T-helper 2 cell treated with Interferon-gamma antibody and Interleukin-4, amounts not matched to agents 100 ng/mL and 5 ng/mL, for 36 hours (primary cell): ENCODE measurements around the gene JADE2. TPM values are rescaled to one million over a fixed set of nuclear protein-coding genes. Genes with fewer than 3 reads are reported as not detected.
"Not testable (repeated sequence)": the region's sequence is repeated elsewhere in the genome, so short reads cannot be mapped to it uniquely, and the experiment has no call there.

Experiments
- intact Hi-C: fragments of 100-400 bp; cut with micrococcal nuclease; formaldehyde crosslinking; loops from one replicate; pipeline ENCODE4 v1.15.1; 2023
- total RNA-seq: library from RNA; stranded (reverse); gene quantifications from 2 replicates; pipeline ENCODE4 v1.2.3, GENCODE V29; 2022

JADE2 gene
- total RNA-seq, 1 donor from 2014 or later, result 81.1 TPM

DNA sequence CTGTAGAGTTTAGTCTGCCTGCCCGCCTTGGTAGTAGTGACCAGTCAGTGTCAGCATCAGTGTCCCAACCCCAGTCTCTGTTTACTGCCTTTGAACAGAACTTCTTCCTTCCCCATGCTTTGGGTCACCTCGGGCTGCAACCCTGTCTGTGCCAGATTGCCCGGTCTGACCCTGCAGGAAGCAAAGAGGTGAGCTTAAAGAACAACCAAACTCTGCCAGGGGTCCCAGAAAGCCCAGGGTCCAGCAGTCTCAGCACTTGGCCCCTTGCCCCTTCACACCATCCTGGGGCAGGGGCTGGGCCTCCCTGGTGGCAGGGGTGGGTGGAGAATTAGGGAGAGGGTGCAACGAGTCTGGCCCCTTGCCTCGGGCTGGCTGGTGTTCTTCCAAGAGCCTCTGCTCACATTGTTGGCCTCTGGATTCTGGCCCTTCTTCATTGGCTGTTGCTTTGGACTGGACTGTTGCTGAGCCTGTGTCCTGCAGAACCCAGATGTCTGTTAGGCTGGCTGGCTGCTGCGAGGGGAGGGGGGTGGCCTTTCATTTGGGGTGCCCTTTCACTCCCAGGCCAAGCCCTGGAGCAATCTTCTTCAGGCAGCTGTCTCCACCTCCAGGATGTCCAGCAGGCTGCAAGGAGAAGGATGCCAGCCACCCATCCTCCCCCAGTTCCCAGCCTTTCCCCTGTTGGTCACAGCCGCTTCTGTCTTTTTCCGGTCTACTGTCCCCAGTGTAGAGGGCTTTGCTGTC lies 55.9 kb downstream of the JADE2 start:
- intact Hi-C loops, result no loop called here

DNA sequence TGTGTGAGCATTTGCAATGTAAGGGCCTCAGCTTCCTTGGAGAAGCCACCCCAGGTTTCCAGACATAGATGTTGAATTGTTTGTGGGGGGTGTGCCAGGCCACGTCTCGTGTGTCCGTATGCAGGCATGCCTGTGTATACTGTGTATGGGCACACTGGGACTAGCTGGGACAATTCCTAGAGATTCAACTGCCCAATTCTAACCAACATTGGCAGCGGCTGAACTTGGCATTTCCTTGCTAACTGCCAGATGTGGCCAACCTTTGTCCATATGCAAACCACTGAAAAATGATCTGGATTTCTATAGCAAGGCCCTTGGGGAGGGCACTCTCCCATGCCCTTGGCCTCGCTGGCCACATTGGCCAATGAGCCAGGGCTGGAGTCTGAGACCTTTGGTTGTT lies 56.8 kb downstream of the JADE2 start:
- intact Hi-C loops, result no loop called here

DNA sequence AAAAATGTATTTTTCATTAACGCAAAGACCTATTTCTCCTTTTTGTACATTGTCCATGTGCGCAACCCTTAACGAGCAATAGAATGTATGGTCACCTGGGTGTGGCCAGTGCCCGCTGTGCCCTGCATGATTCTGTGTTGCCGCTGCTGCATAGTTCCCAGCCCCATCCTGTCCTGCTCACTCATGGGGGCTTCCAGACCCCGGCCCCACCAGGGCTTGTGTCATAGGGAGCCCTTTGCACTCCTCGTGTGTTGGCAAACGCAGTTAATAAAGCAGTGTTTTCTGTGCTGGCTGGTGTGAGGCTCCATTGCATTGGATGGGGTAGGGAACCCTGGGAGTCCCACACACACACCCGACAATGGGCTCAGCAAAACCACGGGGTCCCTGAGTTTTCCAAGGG lies 57.5 kb downstream of the JADE2 start:
- intact Hi-C loops, result no loop called here

DNA sequence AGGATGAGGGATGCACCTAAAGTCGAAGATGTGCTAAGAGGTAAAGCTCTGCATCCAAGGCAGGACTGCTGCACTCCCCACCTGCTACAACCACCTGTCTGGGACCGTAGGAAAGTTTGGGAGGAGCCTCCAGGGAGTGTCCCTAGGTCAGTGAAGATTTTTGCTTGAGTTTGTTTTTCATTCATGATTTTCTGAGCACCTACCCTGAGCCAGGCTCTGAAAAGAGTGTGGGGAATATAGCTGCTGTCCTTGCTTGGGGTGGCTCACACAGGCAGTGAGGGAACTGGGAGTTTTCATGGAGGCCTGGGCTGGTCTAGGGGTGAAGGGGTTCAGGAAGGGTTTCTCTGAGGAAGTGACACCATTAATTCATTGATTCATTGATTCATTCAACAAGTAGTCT lies 58.3 kb downstream of the JADE2 start:
- intact Hi-C loops, result no loop called here

DNA sequence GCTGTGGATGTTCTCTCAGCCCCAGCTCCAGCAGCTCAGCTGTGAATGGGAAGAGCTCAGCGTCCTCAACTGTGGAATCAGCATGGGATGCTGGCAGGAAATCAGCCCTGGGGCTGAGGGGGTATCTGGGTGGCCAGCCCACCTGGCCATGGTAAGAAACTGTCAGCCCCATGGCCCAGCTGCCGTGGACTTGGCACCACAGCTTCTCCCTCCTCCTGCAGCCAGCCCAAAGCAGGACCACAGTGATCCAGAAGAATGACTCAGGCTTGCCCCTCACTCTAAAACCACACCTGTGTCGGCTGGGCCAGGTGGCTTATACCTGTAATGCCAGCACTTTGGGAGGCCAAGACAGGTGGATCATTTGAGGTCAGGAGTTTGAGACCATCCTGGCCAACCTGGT lies 59.2 kb downstream of the JADE2 start:
- intact Hi-C loops, result no loop called here

DNA sequence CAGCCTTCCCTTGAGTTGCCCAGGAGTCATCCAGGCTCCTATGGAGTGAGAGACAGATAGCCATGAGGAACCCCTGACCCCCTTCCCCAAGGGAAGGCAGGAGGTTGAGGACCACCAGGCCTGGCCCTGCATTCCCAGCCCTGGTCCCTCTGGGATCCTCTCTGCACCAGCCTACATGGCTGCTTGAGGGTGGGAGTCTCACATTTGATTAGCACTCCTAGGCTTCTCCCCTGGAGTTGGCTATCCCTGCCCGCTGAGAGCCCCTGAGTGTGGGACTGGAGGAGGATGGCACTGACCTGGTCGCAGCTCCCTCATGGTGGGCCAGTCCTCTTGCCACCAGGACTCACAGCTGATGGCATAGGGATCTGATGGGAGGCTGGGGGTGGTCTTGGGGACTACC lies 60.5 kb downstream of the JADE2 start:
- intact Hi-C loops, result loop anchor here (2.0 kb wide), 6 partner anchors 59 to 409 kb away; partner anchors contain the start of genes CDKN2AIPNL, SKP1 and UBE2B

DNA sequence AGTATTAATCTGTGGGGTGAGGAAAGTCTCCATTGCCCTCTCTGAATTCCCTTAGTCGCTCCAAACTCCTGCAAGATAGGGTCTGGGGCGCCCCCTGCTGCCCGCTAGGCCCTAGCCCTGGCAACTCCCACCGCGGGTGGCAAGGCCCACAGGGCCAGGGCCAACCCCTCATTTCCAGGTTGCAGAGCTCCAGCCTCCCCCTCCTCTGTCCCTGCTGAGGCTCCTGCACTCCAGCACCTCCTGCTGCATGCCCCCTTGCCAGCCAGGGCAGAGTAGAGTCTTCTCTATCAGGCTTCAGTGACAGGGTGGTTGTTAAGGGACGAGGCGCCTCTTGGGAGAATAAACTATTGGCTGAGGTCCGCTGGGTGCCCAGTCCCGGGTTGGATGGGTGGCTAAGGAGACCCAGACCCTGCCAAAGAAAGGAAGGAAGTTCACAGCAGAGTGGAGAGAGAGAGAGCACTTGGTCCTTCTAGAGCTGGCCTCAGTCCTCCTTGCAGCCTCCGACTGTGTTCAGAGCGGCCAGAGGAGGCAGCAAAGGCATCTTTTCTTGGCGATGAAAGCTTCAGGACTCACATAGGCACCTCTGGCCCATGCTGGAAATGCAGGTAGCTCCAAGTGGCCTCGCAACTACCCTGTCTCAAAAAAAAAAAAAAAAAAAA lies 61.5 kb downstream of the JADE2 start:
- intact Hi-C loops, result loop anchor here (1.0 to 2.0 kb wide), 8 partner anchors 60 to 410 kb away; partner anchors contain the start of genes CDKN2AIPNL, PCBD2, SKP1 and UBE2B

DNA sequence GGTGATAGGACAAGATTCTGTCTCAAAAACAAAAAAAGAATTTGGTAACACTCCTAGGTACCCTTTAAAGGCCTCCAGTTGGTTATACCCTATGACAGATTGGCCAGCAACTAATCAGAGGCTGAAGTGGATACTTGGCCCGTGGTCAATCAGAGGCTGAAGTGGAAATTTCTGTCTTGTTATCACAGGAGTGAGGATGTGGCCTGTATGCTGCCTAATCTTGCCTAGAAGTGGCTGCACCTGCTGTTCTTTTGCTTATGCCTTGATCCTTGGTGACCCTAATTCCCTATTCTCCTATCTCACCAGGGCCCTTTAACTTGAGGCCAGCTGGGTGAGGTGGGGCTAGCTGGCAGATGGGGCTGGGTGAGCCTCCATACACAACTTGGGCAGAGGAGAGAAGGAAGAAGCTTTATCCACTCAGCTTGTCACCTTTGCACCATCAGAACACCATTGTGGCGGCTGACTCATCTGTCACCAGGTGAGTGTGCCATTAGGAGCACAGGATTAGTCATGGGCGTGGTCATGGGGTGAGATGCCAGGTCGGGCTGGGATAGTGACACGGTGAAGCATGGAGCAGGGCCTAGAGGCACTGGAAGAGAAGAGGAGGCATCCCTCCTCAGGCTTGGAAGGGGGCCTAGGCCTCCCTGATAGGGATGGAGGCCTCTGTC lies 65.7 kb downstream of the JADE2 start:
- intact Hi-C loops, result no loop called here

DNA sequence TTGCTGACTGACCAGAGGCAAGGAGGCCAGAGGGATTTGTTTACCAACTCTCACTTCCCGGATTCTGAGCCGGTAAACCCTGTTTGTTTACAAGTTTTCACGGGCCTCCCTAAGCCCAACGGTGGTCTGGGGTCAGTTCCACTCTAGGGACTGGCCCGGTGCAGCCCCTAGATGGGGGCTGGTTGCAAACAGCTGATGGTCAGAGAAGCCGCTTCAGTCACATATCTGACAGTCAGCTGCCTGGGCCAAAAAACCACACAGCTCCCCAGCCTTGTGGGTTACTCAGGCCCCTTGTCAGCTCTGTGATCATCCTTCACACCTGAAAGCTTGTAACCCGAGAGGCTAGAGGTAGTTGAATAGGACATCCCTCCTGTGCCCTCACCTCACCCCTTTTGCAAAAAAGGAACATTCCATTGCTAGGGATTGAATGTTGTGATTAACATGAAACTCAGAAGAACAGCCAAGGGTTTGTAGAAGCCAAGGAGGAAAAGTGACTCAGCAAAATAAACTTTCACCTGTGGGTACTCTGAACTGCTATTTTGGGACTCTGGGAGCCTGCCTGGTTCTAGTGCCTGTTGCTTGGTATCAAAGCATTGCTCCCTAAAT lies 66.8 kb downstream of the JADE2 start:
- intact Hi-C loops, result no loop called here

DNA sequence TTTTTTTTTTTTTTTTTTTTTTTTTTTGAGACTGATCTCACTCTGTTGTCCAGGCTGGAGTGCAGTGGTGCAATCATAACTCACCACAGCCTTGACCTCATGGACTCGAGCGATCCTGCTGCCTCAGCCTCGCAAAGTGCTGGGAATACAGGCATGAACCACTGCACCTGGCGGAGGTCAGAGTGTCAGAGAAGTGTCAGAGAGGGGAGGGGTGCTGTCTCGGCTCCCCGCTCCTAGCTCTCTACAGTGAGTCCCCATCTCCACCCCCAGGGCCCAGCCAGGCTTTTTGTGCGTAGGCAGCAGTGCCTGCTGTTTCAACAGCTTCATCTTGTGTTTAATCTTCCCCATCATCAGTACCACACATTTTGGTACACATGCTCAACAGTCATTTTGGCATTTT lies 68.9 kb downstream of the JADE2 start:
- intact Hi-C loops, result no loop called here

DNA sequence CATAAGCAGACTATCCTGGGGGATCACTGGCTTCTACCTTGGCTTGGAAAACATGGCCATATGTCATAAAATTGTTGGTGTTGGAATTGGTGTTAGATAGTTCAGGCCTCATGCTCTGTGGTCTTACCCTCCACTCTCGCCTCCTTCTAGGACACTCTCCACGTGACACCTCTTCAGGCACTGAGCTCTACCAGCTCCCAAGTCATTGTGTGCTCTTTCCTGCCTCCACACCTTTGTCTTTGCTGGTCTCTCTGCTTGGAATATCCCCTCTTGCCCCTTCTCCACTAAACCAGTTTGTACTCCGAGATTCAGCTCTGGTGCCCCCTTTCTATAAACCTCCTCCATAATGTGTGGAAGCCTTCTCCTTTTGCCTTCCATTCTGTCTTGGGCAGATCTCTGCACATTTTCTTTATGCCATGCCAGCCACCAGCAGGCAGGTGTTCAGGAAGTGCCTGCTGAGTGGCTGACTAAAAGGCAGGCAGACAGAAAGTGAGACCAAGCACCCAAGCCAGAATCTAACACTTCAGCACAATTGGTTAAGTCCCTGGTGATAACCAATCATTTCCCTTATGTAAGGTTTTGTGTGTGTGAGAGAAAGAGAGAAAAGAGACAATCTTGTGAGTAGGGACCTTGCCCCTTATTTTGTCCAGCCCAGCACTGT lies 69.5 kb downstream of the JADE2 start:
- intact Hi-C loops, result no loop called here

DNA sequence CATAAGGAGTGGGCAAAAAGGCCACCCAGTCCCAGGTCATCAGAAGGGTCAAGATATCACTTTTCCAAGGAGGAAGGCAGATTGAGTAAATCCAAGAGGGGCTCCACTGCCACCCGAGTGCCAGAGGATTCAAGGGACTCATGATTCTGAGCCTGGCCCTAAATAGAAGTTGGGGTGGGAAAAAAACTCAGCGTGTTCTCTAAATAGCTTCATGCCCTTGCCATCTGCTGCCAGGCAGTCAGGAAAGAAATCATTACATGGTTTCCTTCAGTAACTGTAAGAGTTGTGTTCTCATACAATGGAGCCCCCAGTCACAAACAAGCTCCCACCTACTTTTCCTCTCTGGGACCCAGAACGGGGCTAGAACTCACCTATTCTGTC lies 70.0 kb downstream of the JADE2 start:
- intact Hi-C loops, result no loop called here

DNA sequence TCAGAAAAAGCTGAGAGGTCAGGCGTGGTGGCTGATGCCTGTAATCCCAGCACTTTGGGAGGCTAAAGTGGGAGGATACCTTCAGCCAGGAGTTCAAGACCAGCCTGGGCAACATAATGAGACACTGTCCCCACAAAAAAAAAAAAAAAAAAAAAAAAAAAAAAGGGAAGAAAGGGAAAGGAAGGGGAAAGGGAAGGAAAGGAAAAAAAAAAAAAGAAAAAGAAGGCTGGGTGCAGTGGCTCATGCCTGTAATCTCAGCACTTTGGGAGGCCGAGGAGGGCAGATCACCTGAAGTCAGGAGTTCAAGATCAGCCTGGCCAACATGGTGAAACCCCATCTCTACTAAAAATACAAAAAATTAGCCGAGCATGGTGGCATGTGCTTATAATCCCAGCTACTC lies 74.3 kb downstream of the JADE2 start:
- intact Hi-C loops, result not testable (repeated sequence)

DNA sequence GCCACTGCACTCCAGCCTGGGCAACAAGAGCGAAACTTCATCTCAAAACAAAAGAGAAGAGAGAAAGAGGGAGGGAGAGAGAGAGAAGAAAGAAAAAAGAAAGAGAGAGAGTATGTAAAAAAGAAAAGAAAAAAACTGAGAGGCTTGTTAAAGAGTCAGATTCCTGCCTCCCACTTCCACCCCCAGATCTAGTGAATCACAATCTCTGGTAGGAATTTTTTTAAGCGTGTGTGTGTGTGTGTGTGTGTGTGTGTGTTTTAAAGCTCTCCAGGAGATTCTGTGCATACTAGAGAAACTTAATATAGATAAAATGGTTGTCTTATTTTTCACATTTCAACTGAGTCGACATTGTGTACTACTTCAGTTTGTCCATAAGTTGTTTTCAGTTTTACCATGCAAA lies 75.1 kb downstream of the JADE2 start:
- intact Hi-C loops, result no loop called here

DNA sequence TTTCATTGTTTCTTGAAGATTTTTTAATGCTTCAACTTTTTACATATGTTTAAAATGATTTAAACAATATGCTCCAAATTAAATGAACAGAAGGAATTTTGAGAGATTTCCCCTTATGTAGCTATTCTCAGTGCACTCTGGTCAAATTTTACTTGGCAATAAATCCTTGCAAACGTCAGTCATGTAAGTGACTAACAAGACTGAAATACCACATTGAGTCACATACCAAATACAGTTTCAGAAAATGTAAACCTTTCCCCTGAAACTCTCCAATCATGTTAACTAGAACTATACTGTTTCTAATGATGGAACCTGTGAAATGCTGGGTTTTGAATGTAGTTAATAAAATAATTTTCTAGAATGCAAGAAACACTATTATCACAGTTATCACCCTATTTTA lies 77.6 kb downstream of the JADE2 start:
- intact Hi-C loops, result no loop called here

DNA sequence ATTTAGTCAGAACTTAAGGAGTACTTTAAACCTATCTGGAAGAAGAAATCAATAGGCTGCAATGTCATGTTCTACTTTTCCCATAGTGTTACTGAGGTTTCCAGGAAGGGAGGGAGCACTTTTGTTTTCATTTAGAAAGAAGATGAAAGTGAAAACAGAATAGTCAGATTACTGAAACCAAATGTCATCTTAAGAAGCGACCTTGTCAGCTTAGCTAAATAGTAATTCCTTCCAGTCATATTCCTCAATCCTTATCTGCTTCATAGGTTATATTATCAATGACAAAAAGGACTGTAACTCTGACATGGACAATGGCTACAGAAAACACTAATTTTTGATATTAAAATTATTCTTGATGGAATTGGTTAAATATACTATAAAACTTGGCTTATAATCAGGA lies 79.4 kb downstream of the JADE2 start:
- intact Hi-C loops, result no loop called here

DNA sequence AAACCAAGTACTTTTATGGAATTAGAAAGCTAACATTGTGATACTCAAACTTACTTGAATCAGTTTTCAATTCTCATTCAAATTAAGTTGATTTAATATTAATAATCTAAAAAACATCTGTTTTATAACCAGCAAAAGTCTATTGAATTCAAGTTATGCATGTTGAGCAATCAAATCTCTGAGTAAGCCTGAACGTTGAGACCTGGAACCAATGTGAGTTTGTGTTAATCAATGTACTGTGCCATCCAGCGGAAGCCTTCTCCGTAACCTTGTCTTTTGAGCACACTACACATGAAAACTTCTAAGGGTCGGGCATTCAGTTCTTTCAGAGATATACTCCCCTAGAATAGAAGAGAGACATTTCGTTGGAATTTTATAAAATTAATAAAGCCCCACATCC lies 81.3 kb downstream of the JADE2 start:
- intact Hi-C loops, result no loop called here

DNA sequence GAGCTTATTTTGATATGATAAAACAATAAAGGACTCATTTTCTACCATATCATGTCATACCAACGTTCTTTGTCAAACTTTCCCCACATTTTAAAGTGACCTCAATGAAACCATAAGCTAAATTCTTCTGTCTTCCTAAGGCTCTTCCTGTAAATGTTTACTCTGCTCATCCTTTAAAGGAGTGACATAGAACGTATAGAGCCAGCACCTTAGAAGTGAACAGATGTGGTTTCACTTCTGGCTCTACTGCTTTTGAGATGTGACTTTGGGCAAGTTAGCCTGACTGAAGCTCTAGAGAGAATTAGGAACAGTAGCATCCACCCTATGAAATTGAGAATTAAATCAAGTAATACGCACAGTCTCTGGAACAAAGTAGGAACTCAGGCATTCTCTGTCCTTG lies 83.1 kb downstream of the JADE2 start:
- intact Hi-C loops, result loop anchor here (2.0 kb wide), 1 partner anchor 40 kb away; the partner anchor contains the start of gene SEC24A

DNA sequence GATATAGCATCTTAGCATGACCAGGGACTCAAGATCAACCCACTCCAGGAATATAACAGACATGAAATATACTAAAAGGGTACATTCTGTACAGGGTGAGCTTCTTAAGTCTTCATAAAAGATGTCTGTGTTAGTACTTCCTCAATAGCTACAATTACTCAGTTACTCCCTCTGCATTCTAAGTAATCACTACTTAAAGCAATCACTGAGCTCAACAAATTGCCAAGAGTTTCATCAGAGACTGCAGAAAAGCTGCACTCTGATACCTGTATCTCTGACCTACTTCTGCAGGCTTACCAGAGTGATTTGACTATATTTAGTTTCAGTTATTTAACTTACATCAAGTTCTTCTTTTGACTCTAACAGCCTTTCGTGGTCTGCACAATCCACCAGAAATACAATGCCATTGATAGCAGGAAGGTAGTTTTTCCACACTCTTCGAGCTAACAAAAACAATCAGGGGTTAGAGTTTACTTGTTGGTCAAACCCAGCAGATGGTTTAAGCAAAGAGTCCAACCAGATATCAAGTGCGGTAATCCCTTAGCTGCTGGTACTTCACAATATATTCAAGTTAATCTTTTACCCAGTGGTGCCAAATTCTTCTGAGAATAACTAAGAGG lies 83.9 kb downstream of the JADE2 start:
- intact Hi-C loops, result loop anchor here (1.0 to 2.0 kb wide), 2 partner anchors 23 to 39 kb away; partner anchors contain the start of genes SAR1B and SEC24A

DNA sequence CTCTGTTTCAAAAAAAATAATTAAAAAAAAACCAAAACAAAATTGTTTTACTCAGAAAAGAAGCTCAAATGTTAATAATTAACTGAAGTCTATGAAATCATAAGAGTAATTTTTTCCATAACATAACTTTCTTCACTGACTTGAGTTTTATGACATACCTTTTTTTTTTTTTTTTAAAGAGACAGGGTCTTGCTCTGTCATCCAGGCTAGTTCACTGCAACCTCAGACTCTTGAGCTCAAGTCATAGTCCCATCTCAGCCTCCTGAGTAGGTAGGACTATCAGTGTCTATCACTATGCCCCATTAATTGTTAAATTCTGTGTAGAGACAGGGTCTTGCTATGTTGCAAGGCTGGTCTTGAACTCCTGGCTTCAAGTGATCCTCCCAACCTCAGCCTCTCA lies 85.3 kb downstream of the JADE2 start:
- intact Hi-C loops, result no loop called here

DNA sequence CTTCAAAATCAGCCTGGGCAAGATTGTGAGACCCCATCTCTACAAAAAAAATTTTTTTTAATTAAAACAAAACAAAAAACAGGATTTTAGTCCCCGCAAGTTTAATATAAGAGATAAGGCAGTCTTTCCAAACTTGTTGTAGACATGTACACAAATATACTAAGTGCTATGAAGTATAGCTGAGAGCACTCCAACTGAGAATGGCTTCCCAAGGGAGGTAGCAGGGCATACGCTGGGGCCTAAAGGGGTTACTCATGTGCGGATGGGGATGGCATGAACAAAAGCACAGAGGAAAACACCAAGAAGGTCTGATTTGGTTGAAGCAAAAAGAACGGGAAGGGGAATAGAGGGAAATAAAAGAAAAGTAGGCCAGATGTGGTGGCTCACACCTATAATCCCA lies 86.0 kb downstream of the JADE2 start:
- intact Hi-C loops, result no loop called here
